Measurements from ENCODE around the gene TSEN2. TPM values are rescaled to one million over a fixed set of nuclear protein-coding genes. Genes with fewer than 3 reads are reported as not detected.

TSEN2 gene
- total RNA-seq, 1 experiment from 2014 or later: 35.5 TPM

- ChIA-PET RAD21 (ENCODE audit: low non-redundant PET in 1 of 2, low total read pairs in 2 of 2, uncharacterized antibody in 2 of 2, unreplicated experiment in 2 of 2) (no interaction called here), CTCF (no interaction called here)
- no peak overlapping the region for H3K27ac ChIP-seq (ENCODE audit: low read depth, low read length)
Measured at GRCh38 chr3:12449889-12450682, 34.2 kb upstream of the TSEN2 start.

More at GRCh38 chr3:12449889-12450682, 34.2 kb upstream of the TSEN2 start:
- H3K79me2 ChIP-seq (ENCODE audit: insufficient read depth, low read length): no peaks in the 10 kb centered on the region
- no peaks in the 10 kb centered on the region for H3K36me3 ChIP-seq (ENCODE audit: control insufficient read depth in 1 of 2, insufficient read depth in 2 of 2, low read length in 2 of 2)
- no peak overlapping the region for H3K9ac ChIP-seq (ENCODE audit: low read length)
- no TSS peak for BruUV-seq (replicated peaks)
- H3K4me1 ChIP-seq (ENCODE audit: control insufficient read depth in 1 of 2, insufficient read depth in 2 of 2, low read length in 2 of 2): peaks cover 17 to 43% of the 10 kb centered on the region in 2 experiments
- H2AFZ ChIP-seq (ENCODE audit: low read depth, low read length, poor library complexity, severe bottlenecking): no peak overlapping the region
- intact Hi-C loops (cut with micrococcal nuclease): no loop called here
- no peaks in the 10 kb centered on the region for H3K9me3 ChIP-seq (ENCODE audit: control insufficient read depth in 1 of 2, insufficient read depth in 1 of 2, low read depth in 1 of 2, low read length in 2 of 2)
- H3K27me3 ChIP-seq (ENCODE audit: insufficient read depth, low read length): no peaks in the 10 kb centered on the region
- DNase-seq (ENCODE audit: low read depth, low spot score) (no peak), ATAC-seq (no peak)
- TF ChIP-seq YY1 (IDR thresholded peaks at IDR 0.05; ENCODE audit: extremely low read depth, insufficient replicate concordance, low read depth, low read length) (no peak), JUND (IDR thresholded peaks at IDR 0.05) (no peak), EGR1 (IDR thresholded peaks at IDR 0.05; ENCODE audit: low read depth) (no peak), POLR2A (IDR thresholded peaks at IDR 0.05; ENCODE audit: borderline replicate concordance, extremely low read depth, insufficient read depth, insufficient read length) (no peak), ELF1 (IDR thresholded peaks at IDR 0.05; ENCODE audit: borderline replicate concordance, low read depth) (no peak), ZBTB33 (IDR thresholded peaks at IDR 0.05; ENCODE audit: extremely low read depth, insufficient replicate concordance, low read length) (no peak), EZH2phosphoT487 (IDR thresholded peaks at IDR 0.05; ENCODE audit: borderline replicate concordance) (no peak)
- no peak overlapping the region for H3K4me3 ChIP-seq (replicated peaks in 1 of 2; ENCODE audit: low read depth in 1 of 2, low read length in 2 of 2)
- no peaks in the 10 kb centered on the region for H4K20me1 ChIP-seq (ENCODE audit: insufficient read depth)
- no peak overlapping the region for H3K4me2 ChIP-seq (ENCODE audit: low read length)
- no peaks in the 10 kb centered on the region for H3K9me2 ChIP-seq (ENCODE audit: insufficient read depth)
- POLR2A ChIA-PET: no interaction called here

All from HCT116 (cell line).